Liver (tissue), 3 donors: ENCODE results near the gene POC5.

Experiments
- CTCF ChIP-seq: fragments of 150-350 bp; IDR thresholded peaks from 2 replicates; pipeline ENCODE4 v1.5.1; 2017; ENCODE audit warnings: improper control_type of control experiment, low read depth, low read length; ENCODE audit not compliant: missing input control
- GABPA ChIP-seq, 2 donors: IDR thresholded peaks in 1 of 2; conservative IDR thresholded peaks in 1 of 2; 2 replicates each; pipeline ENCODE4 v1.6.1; 2016; ENCODE audit warnings: antibody characterized with exemption in 2 of 2, mild to moderate bottlenecking in 1 of 2, moderate library complexity in 1 of 2
- HNF4A ChIP-seq, 2 donors: conservative IDR thresholded peaks; 2 replicates each; pipeline ENCODE4 v1.6.1; 2016; ENCODE audit warnings: antibody characterized with exemption in 2 of 2, mild to moderate bottlenecking in 2 of 2
- JUND ChIP-seq, 2 donors: IDR thresholded peaks; 2 replicates each; pipeline ENCODE4 v1.6.1; 2016; ENCODE audit warnings: antibody characterized with exemption in 2 of 2
- RAD21 ChIP-seq, 2 donors: IDR thresholded peaks; 2 replicates each; pipeline ENCODE4 v1.6.1; 2016; ENCODE audit warnings: antibody characterized with exemption in 2 of 2, mild to moderate bottlenecking in 2 of 2
- REST ChIP-seq: IDR thresholded peaks from 2 replicates; pipeline ENCODE4 v1.6.1; 2016; ENCODE audit warnings: antibody characterized with exemption, mild to moderate bottlenecking
- SP1 ChIP-seq: IDR thresholded peaks from 2 replicates; pipeline ENCODE4 v1.6.1; 2018; ENCODE audit warnings: antibody characterized with exemption, mild to moderate bottlenecking
- TF ChIP-seq, protein P1 (sequence below): IDR thresholded peaks from 2 replicates; pipeline ENCODE4 v1.6.1; 2016; ENCODE audit warnings: antibody characterized with exemption
- donor health status: healthy.
- donor health status: healthy.

DNA sequence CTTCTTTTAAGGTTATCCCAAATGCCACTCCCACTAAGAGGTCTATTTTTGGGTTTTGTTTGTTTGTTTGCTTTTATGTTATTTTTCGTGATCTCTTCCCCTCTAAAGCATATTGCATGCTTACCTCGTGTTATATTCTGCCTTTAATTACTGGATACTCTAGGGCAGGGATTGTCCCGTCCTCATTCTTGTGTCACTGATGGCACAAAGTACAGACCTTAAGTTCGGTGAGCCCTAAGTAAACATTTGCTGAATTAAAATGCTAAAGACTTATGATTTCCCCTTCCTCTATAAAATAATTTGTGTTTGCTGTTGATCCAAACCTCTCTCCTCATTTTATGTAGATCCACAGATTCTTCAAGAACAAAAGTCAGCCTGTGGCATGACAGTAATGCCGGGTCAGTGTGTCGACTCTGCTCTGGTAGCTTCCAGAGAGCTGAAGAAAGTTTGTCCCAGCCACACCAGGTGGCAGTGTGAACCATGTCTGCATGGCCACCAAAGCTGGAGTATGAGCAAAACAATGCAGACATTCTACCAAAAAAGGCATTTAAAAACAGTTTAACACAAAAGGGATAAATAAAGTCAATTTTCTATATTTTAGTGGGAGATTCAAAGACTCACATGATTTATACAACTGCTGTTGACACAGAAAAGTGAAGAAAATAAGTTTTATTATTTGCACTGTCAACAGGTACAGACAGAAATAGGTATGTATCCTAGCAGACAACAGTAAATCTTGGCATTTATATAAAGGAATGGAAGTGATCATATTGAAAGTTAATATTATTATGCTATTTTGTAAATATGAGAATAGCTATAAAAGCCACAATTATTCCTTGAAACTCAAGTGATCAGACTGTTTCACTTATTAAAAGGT is 17.9 kb upstream of the POC5 start:
- TF ChIP-seq CTCF: peak; percentile 52
- TF ChIP-seq SP1: peak; percentile 23
- TF ChIP-seq, protein P1, sequence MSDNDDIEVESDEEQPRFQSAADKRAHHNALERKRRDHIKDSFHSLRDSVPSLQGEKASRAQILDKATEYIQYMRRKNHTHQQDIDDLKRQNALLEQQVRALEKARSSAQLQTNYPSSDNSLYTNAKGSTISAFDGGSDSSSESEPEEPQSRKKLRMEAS: peak; percentile 63
- TF ChIP-seq JUND (IDR thresholded peaks at IDR 0.05): no peak
- peak in 1 of 2 donors; percentile 21 for TF ChIP-seq GABPA (IDR thresholded peaks at IDR 0.05 in 1 of 2, conservative IDR thresholded peaks at IDR 0.05 in 1 of 2)
- peak; percentile 17 for TF ChIP-seq REST
- TF ChIP-seq RAD21 (IDR thresholded peaks at IDR 0.05): peak; percentile 85 to 90
- peak; percentile 42 to 61 for TF ChIP-seq HNF4A (conservative IDR thresholded peaks at IDR 0.05)
